HT1080 (cell line): ENCODE results near the gene SIGLEC9. TPM values are rescaled to one million over a fixed set of nuclear protein-coding genes. Genes with fewer than 3 reads are reported as not detected.
"Not testable (repeated sequence)": the region's sequence is repeated elsewhere in the genome, so short reads cannot be mapped to it uniquely, and the experiment has no call there.

ENCODE experiments used
- DNase-seq: peaks from one replicate; pipeline ENCODE4 v3.0.0-alpha.2; 2015; ENCODE audit warnings: low read depth
- total RNA-seq: library from RNA; depleted of rRNA; stranded (reverse); fragments of >200 nt; shearing (Covaris generic); gene quantifications from 2 replicates; pipeline ENCODE4 v1.2.3, GENCODE V29; 2014

The SIGLEC9 gene
- total RNA-seq, 1 experiment from 2014 or later, result 1.4 TPM

DNA sequence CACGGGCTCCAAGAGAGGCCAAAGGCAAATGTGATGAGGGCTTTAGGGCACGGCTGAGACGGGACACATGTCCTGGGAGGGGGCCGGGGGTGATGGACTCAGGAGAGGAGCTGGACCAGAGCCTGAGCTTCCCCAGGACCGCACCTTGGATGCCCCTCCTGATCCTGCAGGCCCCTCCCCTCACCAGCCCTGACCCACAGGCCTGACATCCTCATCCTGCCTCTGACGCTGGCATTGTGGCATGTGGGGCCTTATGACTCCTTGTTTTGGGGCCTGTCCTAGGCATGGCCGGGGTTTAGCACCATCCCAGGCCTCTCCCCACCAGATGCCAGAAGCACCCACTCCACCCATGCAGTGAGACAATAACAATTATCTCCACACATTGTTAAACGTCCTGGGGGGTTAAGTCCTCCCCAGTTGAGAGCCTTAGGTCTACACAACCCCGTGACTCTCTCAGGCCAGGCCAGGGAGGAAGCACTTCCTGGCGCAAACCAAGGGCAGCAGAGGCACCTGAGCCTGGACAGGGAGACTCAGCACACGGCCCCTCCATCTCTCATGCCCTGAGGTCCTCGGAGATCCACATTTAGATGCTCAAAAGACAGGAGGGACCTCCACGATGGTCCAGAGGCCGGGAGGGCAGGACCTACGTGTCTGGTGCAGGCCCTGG lies 18.2 kb downstream of the SIGLEC9 start:
- DNase-seq, result not testable (repeated sequence)

GRCh38 chr19:51143486-51143885 lies 18.8 kb downstream of the SIGLEC9 start:
- DNase-seq, result no peak

- no peak for DNase-seq
Observed at GRCh38 chr19:51144482-51145045, 19.9 kb downstream of the SIGLEC9 start.

DNA sequence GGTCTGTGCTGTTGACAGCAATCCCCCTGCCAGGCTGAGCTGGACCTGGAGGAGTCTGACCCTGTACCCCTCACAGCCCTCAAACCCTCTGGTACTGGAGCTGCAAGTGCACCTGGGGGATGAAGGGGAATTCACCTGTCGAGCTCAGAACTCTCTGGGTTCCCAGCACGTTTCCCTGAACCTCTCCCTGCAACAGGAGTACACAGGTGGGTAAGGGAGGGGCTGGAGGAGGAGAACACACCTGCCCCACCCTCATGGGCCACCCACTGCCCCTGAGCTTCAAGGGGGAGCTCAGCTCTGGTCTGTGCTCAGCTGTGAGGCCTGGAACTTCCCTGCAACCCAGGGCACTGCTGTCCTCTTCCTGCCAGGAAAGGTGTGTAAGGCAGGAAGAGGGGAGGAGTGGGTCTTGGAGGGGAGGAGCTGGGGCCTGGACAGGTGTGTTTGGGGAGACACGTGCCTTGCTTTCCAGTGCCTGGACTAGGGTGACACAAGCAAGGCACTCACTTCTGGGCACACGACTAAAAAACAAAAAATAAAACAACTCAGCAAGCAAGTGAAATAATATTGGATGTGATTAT lies 21.3 kb downstream of the SIGLEC9 start:
- DNase-seq, result no peak

GRCh38 chr19:51146751-51147150 lies 22.0 kb downstream of the SIGLEC9 start:
- DNase-seq, result no peak

DNA sequence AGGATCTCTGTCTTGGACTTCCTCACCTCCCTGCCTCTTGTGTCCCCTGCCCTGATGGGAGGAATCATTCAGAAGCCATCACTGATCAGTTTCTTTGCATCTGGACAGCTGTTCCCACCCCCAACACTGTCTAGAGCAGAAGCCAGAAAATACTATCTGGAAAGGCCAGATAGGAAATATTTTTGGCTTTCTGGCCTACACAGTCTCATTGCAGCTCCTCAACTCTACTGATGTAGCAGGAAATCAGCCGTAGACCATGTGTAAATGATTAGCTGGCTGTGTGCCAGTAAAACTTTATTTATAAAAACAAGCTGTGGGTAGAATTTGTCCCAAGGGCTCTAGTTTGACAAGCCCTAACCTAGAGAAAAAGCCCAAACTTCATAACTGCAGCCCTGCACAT lies 23.0 kb downstream of the SIGLEC9 start:
- no peak for DNase-seq

DNA sequence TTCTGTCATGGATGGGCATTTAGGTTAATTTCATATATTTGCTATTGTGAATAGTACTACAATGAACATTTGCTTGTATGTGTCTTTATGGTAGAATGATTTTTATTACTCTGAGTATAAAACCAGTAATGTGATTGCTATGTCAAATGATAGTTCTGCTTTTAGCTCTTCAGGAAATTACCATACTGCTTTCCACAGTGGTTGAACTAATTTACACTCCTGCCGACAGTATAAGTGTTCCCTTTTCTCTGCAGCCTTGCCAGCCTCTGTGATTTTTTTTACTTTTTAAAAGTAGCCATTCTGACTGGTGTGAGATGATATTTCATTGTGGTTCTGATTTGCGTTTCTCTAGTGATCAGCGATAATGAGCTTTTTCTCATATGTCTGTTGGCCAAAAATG lies 23.9 kb downstream of the SIGLEC9 start:
- no peak for DNase-seq

DNA sequence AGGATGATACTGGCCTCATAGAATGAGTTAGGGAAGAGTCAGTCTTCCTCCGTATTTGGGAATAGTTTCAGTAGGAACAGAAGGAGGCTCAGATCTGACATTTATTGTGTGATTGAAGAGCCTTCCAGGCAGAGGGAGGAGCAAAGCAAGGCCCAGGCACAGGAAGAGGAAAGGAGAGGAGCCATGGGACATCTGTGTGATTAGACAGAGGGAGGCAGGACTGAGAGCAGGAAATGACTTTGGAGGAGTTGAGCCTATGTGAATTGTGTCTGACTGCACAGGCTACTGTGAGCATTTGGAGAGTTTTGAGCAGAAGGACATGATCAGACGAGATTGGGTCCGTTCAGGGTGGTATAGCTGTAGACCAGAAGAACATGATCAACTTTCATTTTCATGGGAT lies 25.9 kb downstream of the SIGLEC9 start:
- DNase-seq, result no peak

GRCh38 chr19:51156710-51157109 lies 32.0 kb downstream of the SIGLEC9 start:
- no peak for DNase-seq

- no peak for DNase-seq
Observed at GRCh38 chr19:51157265-51157664, 32.6 kb downstream of the SIGLEC9 start.

GRCh38 chr19:51158474-51159129 lies 33.9 kb downstream of the SIGLEC9 start:
- peak; percentile 46 for DNase-seq

DNA sequence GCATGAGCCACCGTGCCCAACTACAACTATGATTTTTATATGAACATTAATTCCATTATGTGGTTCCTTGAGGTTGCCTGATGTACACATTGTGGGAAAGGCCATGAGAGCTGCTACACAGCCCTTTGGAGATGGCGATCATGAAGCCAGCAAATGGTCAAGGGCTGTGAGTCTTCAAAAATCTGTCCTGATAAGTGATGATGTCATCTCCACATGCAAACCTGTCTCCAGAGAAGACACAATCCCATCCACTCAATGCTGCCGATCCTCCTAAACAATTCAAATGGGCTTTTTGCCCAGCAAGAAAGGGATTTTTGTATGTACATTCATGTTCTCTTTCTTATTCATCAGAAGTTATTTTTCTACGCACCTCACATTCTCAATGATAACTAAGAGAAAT lies 35.0 kb downstream of the SIGLEC9 start:
- no peak for DNase-seq

GRCh38 chr19:51161266-51161665 lies 36.6 kb downstream of the SIGLEC9 start:
- no peak for DNase-seq

DNA sequence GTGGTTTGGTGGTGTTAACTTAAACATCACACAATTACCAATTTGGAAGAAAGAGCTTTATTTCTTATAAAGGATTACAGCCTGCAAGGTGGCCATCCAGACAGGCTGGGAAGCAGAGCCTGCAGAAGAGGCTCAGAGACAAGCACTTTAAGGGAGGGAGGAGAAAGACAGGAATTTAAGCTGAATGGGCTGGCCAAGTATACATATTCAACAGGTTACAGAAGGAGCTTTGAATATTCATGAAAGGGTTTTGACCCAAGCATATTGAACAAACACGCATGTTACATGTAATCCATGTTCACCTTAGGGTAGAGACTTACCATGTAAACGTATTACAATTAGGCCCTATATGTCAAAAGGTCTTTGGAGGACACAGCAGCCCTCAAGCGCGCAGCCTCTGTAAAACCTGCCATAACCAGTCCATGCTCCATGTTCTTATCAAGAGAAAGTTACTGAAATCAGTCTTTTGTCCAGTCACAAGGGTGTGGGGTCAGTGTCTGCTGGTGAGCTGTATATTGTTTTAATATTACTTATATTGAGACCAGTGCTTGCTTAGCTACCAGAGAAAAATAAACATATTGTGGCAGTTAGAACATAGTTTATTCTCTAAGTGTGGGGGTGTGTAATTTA lies 37.3 kb downstream of the SIGLEC9 start:
- DNase-seq, result no peak

GRCh38 chr19:51163257-51163656 lies 38.6 kb downstream of the SIGLEC9 start:
- no peak for DNase-seq

DNA sequence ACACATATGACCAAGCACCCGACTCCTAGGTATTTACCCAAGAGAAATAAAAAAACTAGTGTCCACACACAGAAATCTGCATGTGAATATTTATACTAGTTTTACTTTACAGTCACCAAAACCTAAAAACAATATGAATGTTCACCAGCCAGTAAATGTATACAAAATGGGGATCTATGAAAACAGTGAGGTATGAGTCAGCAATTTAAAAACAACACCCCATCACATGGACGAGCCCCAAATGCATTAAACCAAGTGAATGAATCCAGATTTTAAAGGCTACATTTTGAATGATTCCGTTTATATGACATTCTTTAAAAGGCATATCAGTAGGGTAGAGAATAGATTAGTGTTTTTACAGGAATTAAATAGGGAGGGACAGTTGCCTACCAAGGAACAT lies 39.5 kb downstream of the SIGLEC9 start:
- no peak for DNase-seq

GRCh38 chr19:51166846-51167490 lies 42.3 kb downstream of the SIGLEC9 start:
- DNase-seq, result no peak

DNA sequence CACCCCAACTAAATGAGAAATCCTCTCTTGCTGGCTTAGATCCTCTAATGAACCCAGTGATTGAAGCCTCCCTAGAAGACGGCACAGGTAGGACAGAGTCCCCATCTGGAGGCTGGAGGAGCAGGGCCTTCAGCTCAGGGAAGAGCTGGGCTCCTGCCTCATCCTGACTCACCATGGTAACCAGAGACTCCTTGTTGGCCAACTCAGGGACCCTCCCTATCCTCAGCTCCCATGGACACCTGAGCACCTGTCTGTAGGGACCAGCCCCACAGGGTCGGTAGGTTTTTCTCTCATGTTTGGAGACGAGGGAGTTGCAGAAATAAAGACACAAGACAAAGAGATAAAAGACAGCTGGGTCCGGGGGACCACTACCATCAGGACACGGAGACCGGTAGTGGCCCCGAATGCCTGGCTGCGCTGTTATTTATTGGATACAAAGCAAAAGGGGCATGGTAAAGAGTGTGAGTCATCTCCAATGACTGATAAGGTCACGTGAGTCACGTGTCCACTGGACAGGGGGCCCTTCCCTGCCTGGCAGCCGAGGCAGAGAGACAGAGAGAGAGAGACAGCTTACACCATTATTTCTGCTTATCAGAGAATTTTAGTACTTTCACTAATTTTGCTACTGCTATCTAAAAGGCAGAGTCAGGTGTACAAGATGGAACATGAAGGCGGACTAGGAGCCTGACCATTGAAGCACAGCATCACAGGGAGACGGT lies 44.0 kb downstream of the SIGLEC9 start:
- DNase-seq, result peak; percentile 44

DNA sequence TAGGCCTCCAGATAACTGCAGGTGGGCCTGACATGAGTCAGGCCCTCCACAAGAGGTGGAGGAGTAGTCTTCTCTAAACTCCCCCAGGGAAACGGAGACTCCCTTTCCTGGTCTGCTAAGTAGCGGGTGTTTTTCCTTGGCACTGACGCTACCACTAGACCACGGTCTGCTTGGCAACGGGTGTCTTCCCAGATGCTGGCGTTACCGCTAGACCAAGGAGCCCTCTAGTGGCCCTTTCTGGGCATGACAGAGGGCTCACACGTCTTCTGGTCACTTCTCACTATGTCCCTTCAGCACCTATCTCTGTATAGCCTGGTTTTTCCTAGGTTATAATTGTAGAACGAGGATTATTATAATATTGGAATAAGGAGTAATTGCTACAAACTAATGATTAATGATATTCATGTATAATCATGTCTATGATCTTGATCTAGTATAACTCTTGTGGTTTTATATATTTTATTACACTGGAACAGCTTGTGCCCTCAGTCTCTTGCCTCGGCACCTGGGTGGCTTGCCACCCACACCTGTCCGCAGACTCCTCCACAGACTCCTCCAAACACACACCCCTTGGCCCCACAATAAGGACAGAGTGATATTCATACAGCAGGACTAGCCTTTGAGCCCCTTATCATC lies 44.7 kb downstream of the SIGLEC9 start:
- DNase-seq, result peak; percentile 72

GRCh38 chr19:51172223-51172622 lies 47.5 kb downstream of the SIGLEC9 start:
- no peak for DNase-seq
